ENCODE results near the gene GHITM. TPM values are rescaled to one million over a fixed set of nuclear protein-coding genes. Genes with fewer than 3 reads are reported as not detected.

The GHITM gene
- total and polyA plus RNA-seq, 2 donors (not counting 1 experiment from before 2014, with no cell fraction given) = 167 to 259 TPM

- no peaks in the 10 kb centered on the region for H3K36me3 ChIP-seq (ENCODE audit: control insufficient read depth, insufficient read depth, low read length)
- H3K9ac ChIP-seq (ENCODE audit: insufficient read depth, low read length) = no peak overlapping the region
- H3K4me2 ChIP-seq (ENCODE audit: extremely low read depth, insufficient read depth, low read length) = no peak overlapping the region
- H4K20me1 ChIP-seq (ENCODE audit: control insufficient read depth, extremely low read depth, insufficient read depth, low read length) = no peaks in the 10 kb centered on the region
- H3K4me3 ChIP-seq (replicated peaks in 1 of 4; ENCODE audit: control extremely low read depth in 1 of 4, insufficient read depth in 1 of 4, low read depth in 3 of 4, low read length in 4 of 4) = no peak overlapping the region
- no peaks in the 10 kb centered on the region for H3K79me2 ChIP-seq (ENCODE audit: control insufficient read depth, insufficient read depth, low read length)
- H3K27me3 ChIP-seq (ENCODE audit: control insufficient read depth, insufficient read depth, low read length) = no peaks in the 10 kb centered on the region
- no peak overlapping the region for H2AFZ ChIP-seq (ENCODE audit: low read length)
- H3K4me1 ChIP-seq (ENCODE audit: control insufficient read depth, extremely low read depth, insufficient read depth, low read length) = no peaks in the 10 kb centered on the region
- DNase-seq (ENCODE audit: low read depth in 2 of 2) = no peak
- TF ChIP-seq CTCF (conservative IDR thresholded peaks at IDR 0.05 in 1 of 2, IDR thresholded peaks at IDR 0.05 in 1 of 2; ENCODE audit: low read depth in 1 of 2, low read length in 2 of 2) (no peak), EZH2 (IDR thresholded peaks at IDR 0.05; ENCODE audit: low read length, missing control alignments) (no peak)
- H3K27ac ChIP-seq (ENCODE audit: insufficient read depth, low read length) = no peak overlapping the region
- H3K9me3 ChIP-seq (ENCODE audit: control insufficient read depth, insufficient read depth, low read depth, low read length) = no peaks in the 10 kb centered on the region
Measured at GRCh38 chr10:84158061-84158460, 18.8 kb downstream of the GHITM start.

GRCh38 chr10:84158550-84158949 lies 19.2 kb downstream of the GHITM start:
- no peak overlapping the region for H3K27ac ChIP-seq (ENCODE audit: insufficient read depth, low read length)
- no peaks in the 10 kb centered on the region for H3K4me1 ChIP-seq (ENCODE audit: control insufficient read depth, extremely low read depth, insufficient read depth, low read length)
- H3K79me2 ChIP-seq (ENCODE audit: control insufficient read depth, insufficient read depth, low read length) = no peaks in the 10 kb centered on the region
- H3K9me3 ChIP-seq (ENCODE audit: control insufficient read depth, insufficient read depth, low read depth, low read length) = no peaks in the 10 kb centered on the region
- no peak for TF ChIP-seq CTCF (conservative IDR thresholded peaks at IDR 0.05 in 1 of 2, IDR thresholded peaks at IDR 0.05 in 1 of 2; ENCODE audit: low read depth in 1 of 2, low read length in 2 of 2)
- TF ChIP-seq EZH2 (IDR thresholded peaks at IDR 0.05; ENCODE audit: low read length, missing control alignments) = no peak
- H3K36me3 ChIP-seq (ENCODE audit: control insufficient read depth, insufficient read depth, low read length) = no peaks in the 10 kb centered on the region
- no peaks in the 10 kb centered on the region for H3K27me3 ChIP-seq (ENCODE audit: control insufficient read depth, insufficient read depth, low read length)
- no peak overlapping the region for H2AFZ ChIP-seq (ENCODE audit: low read length)
- H4K20me1 ChIP-seq (ENCODE audit: control insufficient read depth, extremely low read depth, insufficient read depth, low read length) = no peaks in the 10 kb centered on the region
- DNase-seq (ENCODE audit: low read depth in 2 of 2) = no peak
- no peak overlapping the region for H3K4me3 ChIP-seq (replicated peaks in 1 of 4; ENCODE audit: control extremely low read depth in 1 of 4, insufficient read depth in 1 of 4, low read depth in 3 of 4, low read length in 4 of 4)
- no peak overlapping the region for H3K9ac ChIP-seq (ENCODE audit: insufficient read depth, low read length)
- no peak overlapping the region for H3K4me2 ChIP-seq (ENCODE audit: extremely low read depth, insufficient read depth, low read length)

GRCh38 chr10:84159076-84159685 lies 19.9 kb downstream of the GHITM start:
- no peaks in the 10 kb centered on the region for H3K9me3 ChIP-seq (ENCODE audit: control insufficient read depth, insufficient read depth, low read depth, low read length)
- no peak for DNase-seq (ENCODE audit: low read depth in 2 of 2)
- H3K4me1 ChIP-seq (ENCODE audit: control insufficient read depth, extremely low read depth, insufficient read depth, low read length) = no peaks in the 10 kb centered on the region
- no peak overlapping the region for H3K4me2 ChIP-seq (ENCODE audit: extremely low read depth, insufficient read depth, low read length)
- no peak for TF ChIP-seq EZH2 (IDR thresholded peaks at IDR 0.05; ENCODE audit: low read length, missing control alignments)
- TF ChIP-seq CTCF (conservative IDR thresholded peaks at IDR 0.05 in 1 of 2, IDR thresholded peaks at IDR 0.05 in 1 of 2; ENCODE audit: low read depth in 1 of 2, low read length in 2 of 2) = no peak
- no peaks in the 10 kb centered on the region for H3K36me3 ChIP-seq (ENCODE audit: control insufficient read depth, insufficient read depth, low read length)
- H3K79me2 ChIP-seq (ENCODE audit: control insufficient read depth, insufficient read depth, low read length) = no peaks in the 10 kb centered on the region
- H4K20me1 ChIP-seq (ENCODE audit: control insufficient read depth, extremely low read depth, insufficient read depth, low read length) = no peaks in the 10 kb centered on the region
- H2AFZ ChIP-seq (ENCODE audit: low read length) = no peak overlapping the region
- no peaks in the 10 kb centered on the region for H3K27me3 ChIP-seq (ENCODE audit: control insufficient read depth, insufficient read depth, low read length)
- no peak overlapping the region for H3K9ac ChIP-seq (ENCODE audit: insufficient read depth, low read length)
- no peak overlapping the region for H3K4me3 ChIP-seq (replicated peaks in 1 of 4; ENCODE audit: control extremely low read depth in 1 of 4, insufficient read depth in 1 of 4, low read depth in 3 of 4, low read length in 4 of 4)
- no peak overlapping the region for H3K27ac ChIP-seq (ENCODE audit: insufficient read depth, low read length)

Data from fibroblast of lung (primary cell).